Adrenal gland (tissue), 12 donors: ENCODE measurements around the gene MIPOL1. TPM values are rescaled to one million over a fixed set of nuclear protein-coding genes. Genes with fewer than 3 reads are reported as not detected.

Source experiments
- DNase-seq, 7 donors: peaks; one replicate each; pipeline ENCODE4 v3.0.0-alpha.2; 2019 to 2020
- H3K27ac ChIP-seq, 5 donors: fragments of 200-600 bp; sonication (generic) in 4 of 5; 1 replicate in 3 of 5; 2 replicates in 2 of 5; pipeline versions ENCODE4 v1.5.1 to v1.8.0; 2016 to 2020; ENCODE audit warnings: mild to moderate bottlenecking in 1 of 5
- H3K27me3 ChIP-seq: fragments of 200-600 bp; 2 replicates; pipeline ENCODE4 v1.8.0; 2021
- H3K36me3 ChIP-seq, 2 donors: fragments of 200-600 bp; replicated peaks in 1 of 2; 1 replicate in 1 of 2; 2 replicates in 1 of 2; pipeline versions ENCODE4 v1.5.1 to v1.8.0; 2018 to 2022
- H3K4me1 ChIP-seq, 2 donors: fragments of 200-600 bp; replicated peaks in 1 of 2; 1 replicate in 1 of 2; 2 replicates in 1 of 2; pipeline versions ENCODE4 v1.5.1 to v1.8.0; 2018 to 2021
- H3K4me3 ChIP-seq, 4 donors: fragments of 200-600 bp; sonication (generic) in 3 of 4; one replicate each; pipeline ENCODE4 v1.5.1; 2016 to 2018
- H3K9me3 ChIP-seq, 3 donors: fragments of 200-600 bp; sonication (generic) in 1 of 3; replicated peaks in 1 of 3; 1 replicate in 2 of 3; 2 replicates in 1 of 3; pipeline versions ENCODE4 v1.5.1 to v1.8.0; 2016 to 2021
- CTCF ChIP-seq, 6 experiments: fragments of 450-650 bp in 4 of 6; fragments of 200-600 bp in 2 of 6; sonication (generic) in 1 of 6; IDR thresholded peaks; 1 replicate in 5 of 6; 2 replicates in 1 of 6; pipeline versions ENCODE4 v1.5.1 to v1.8.0; 2016 to 2021; ENCODE audit warnings: antibody characterized with exemption in 6 of 6, mild to moderate bottlenecking in 2 of 6, moderate library complexity in 1 of 6
- POLR2A ChIP-seq, 2 donors: fragments of 450-650 bp; IDR thresholded peaks; one replicate each; pipeline ENCODE4 v1.6.1; 2017; ENCODE audit warnings: antibody characterized with exemption in 2 of 2, mild to moderate bottlenecking in 2 of 2, moderate library complexity in 1 of 2
- WGBS, 4 donors: extraction: QIAGEN DNeasy Blood & Tissue Kit in 2 of 4; methylation state at CpG; one replicate each; pipeline versions ENCODE4 v1.1.5 to v1.1.7; 2013 to 2017; 5-methylcytosine and 5-hydroxymethylcytosine counted together
- intact Hi-C, 2 donors: fragments of 100-400 bp; cut with DNase I; formaldehyde crosslinking; loops; one replicate each; pipeline versions ENCODE4 v1.14.1 to v1.15.0; 2022 to 2023
- polyA plus RNA-seq, 3 donors: library from polyadenylated mRNA; stranded (reverse); fragments of 200-250 nt in 2 of 3; fragments of 350-450 nt in 1 of 3; fragmentation: Illumina TruSeq in 1 of 3; extraction: RNeasy Lipid Tissue Mini Kit (QIAGEN cat#74804) in 1 of 3; gene quantifications; one replicate each; pipeline ENCODE4 v1.2.3, GENCODE V29; 2013 to 2014
- total RNA-seq, 9 donors: library from RNA; depleted of rRNA in 4 of 9; stranded (reverse); fragments of >200 nt in 4 of 9; fragments of 120-200 nt in 1 of 9; fragmentation: NEBNext Ultra II Directional in 1 of 9; extraction: Animal tissue kit (Norgen Biotek cat#: 25700) in 1 of 9; gene quantifications; one replicate each; pipeline versions ENCODE4 v1.1.0 to v1.2.4, GENCODE V29; 2013 to 2023
- donor health status: healthy with polysubstance abuse.
- donor health status: Bipolar disorder and iron deficiency.
- donor health status: DM: yes; HTN: yes; CAD: no.
- donor health status: DM: no; HTN: no; CAD: no.
- donor health status: DM: no; HTN: no; CAD: no.
- donor health status: DM: yes; HTN: yes; CAD: no.

The MIPOL1 gene
- total and polyA plus RNA-seq, 12 donors = 2.6 to 19.1 (median 7.8) TPM

- Histone ChIP-seq H3K4me3 (no peak overlapping the region), H3K4me1 (no peaks in the 10 kb centered on the region), H3K36me3 (no peaks in the 10 kb centered on the region), H3K9me3 (no peaks in the 10 kb centered on the region), H3K27me3 (no peaks in the 10 kb centered on the region), H3K27ac (no peak overlapping the region)
- WGBS, 4 donors = 91 to 94% (median 92%) methylated on average over 3 of the region's 3 CpGs
- intact Hi-C loops = no loop called here
- no peak for TF ChIP-seq CTCF (IDR thresholded peaks at IDR 0.05)
- TF ChIP-seq POLR2A (IDR thresholded peaks at IDR 0.05) = no peak
- no peak for DNase-seq
Observed at GRCh38 chr14:37436519-37436918, 238.8 kb downstream of the MIPOL1 start.

- Histone ChIP-seq H3K9me3 (no peaks in the 10 kb centered on the region), H3K27ac (no peak overlapping the region), H3K4me3 (no peak overlapping the region), H3K36me3 (no peaks in the 10 kb centered on the region), H3K4me1 (no peaks in the 10 kb centered on the region), H3K27me3 (no peaks in the 10 kb centered on the region)
- no peak for DNase-seq
- TF ChIP-seq POLR2A (IDR thresholded peaks at IDR 0.05) = no peak
- TF ChIP-seq CTCF (IDR thresholded peaks at IDR 0.05) = no peak
- intact Hi-C loops = no loop called here
- 57 to 69% (median 67%) methylated on average over 2 of the region's 2 CpGs for WGBS, 4 donors
Observed at GRCh38 chr14:37437490-37437889, 239.8 kb downstream of the MIPOL1 start.

- no peaks in the 10 kb centered on the region for H3K36me3 ChIP-seq
- intact Hi-C loops = no loop called here
- no peaks in the 10 kb centered on the region for H3K27me3 ChIP-seq
- no peaks in the 10 kb centered on the region for H3K4me1 ChIP-seq
- H3K4me3 ChIP-seq = no peak overlapping the region
- TF ChIP-seq POLR2A (IDR thresholded peaks at IDR 0.05) (no peak), CTCF (IDR thresholded peaks at IDR 0.05) (no peak)
- no peak overlapping the region for H3K27ac ChIP-seq
- DNase-seq = no peak
- H3K9me3 ChIP-seq = no peaks in the 10 kb centered on the region
- 75 to 88% (median 84%) methylated on average over 2 of the region's 2 CpGs for WGBS, 4 donors
Observed at GRCh38 chr14:37438444-37438843, 240.7 kb downstream of the MIPOL1 start.

GRCh38 chr14:37443461-37443860 lies 245.7 kb downstream of the MIPOL1 start:
- Histone ChIP-seq H3K4me1 (no peaks in the 10 kb centered on the region), H3K27ac (no peak overlapping the region), H3K4me3 (no peak overlapping the region), H3K27me3 (no peaks in the 10 kb centered on the region), H3K9me3 (no peaks in the 10 kb centered on the region), H3K36me3 (no peaks in the 10 kb centered on the region)
- no peak for TF ChIP-seq CTCF (IDR thresholded peaks at IDR 0.05)
- no peak for TF ChIP-seq POLR2A (IDR thresholded peaks at IDR 0.05)
- intact Hi-C loops = no loop called here
- DNase-seq = no peak
- WGBS, 4 donors = 93 to 97% (median 94%) methylated on average over 1 of the region's 1 CpG
